Activated naive CD8-positive, alpha-beta T cell treated with anti-CD3 and anti-CD28 coated beads, Interleukin-2, amount 10 ng/mL, durations not matched to agents 7 days and 5 days (primary cell): ENCODE measurements around the gene HSPG2. TPM values are rescaled to one million over a fixed set of nuclear protein-coding genes. Genes with fewer than 3 reads are reported as not detected.

ENCODE experiments used
- ATAC-seq: fragments of 150-1000 bp; cut with Tn5 transposase; one replicate; pipeline ENCODE4 v1.10.0; 2021; ENCODE audit warnings: low read depth, moderate library complexity
- POLR2A ChIA-PET: fragments of 350-600 bp; sonication (Branson Sonifier 250); formaldehyde crosslinking; loops from one replicate; lab custom pipeline; 2021; ENCODE audit warnings: antibody characterized with exemption; lab: Charles Lee
- DNase-seq: peaks from one replicate; pipeline ENCODE4 v3.0.0; 2021
- H3K27ac Mint-ChIP-seq: one replicate; pipeline ENCODE4 v1.8.0; 2022; ENCODE audit warnings: mild to moderate bottlenecking, mixed read lengths
- H3K27me3 Mint-ChIP-seq: one replicate; pipeline ENCODE4 v1.8.0; 2022; ENCODE audit warnings: mild to moderate bottlenecking, moderate library complexity, mixed read lengths
- H3K36me3 Mint-ChIP-seq: one replicate; pipeline ENCODE4 v1.8.0; 2021; ENCODE audit warnings: mild to moderate bottlenecking, mixed read lengths
- H3K4me1 Mint-ChIP-seq: one replicate; pipeline ENCODE4 v1.8.0; 2021; ENCODE audit warnings: mixed read lengths
- H3K4me3 Mint-ChIP-seq: one replicate; pipeline ENCODE4 v1.8.0; 2022; ENCODE audit warnings: mild to moderate bottlenecking, moderate library complexity, mixed read lengths
- H3K9me3 Mint-ChIP-seq: one replicate; pipeline ENCODE4 v1.8.0; 2021; ENCODE audit warnings: mixed read lengths
- total RNA-seq, 2 experiments: library from RNA; stranded (reverse); gene quantifications; one replicate each; pipeline ENCODE4 v1.2.3, GENCODE V29; 2021

Gene HSPG2
- total RNA-seq, 2 experiments from 2014 or later, result 6.7 to 9.5 TPM

GRCh38 chr1:21899987-21900386 lies 37.1 kb downstream of the HSPG2 start:
- peaks cover 6% of the 10 kb centered on the region for H3K4me1 Mint-ChIP-seq
- POLR2A ChIA-PET, result no interaction called here

GRCh38 chr1:21899267-21899810 lies 37.8 kb downstream of the HSPG2 start:
- Mint-ChIP-seq H3K27ac (no peak overlapping the region), H3K4me1 (peaks cover 5% of the 10 kb centered on the region), H3K4me3 (no peak overlapping the region), H3K36me3 (no peaks in the 10 kb centered on the region), H3K27me3 (peaks cover 4% of the 10 kb centered on the region), H3K9me3 (no peaks in the 10 kb centered on the region)
- DNase-seq, result no peak
- ATAC-seq, result no peak
- POLR2A ChIA-PET, result no interaction called here

More at GRCh38 chr1:21899987-21900386, 37.1 kb downstream of the HSPG2 start:
- Mint-ChIP-seq H3K9me3 (no peaks in the 10 kb centered on the region), H3K36me3 (no peaks in the 10 kb centered on the region), H3K27ac (no peak overlapping the region), H3K27me3 (peaks cover 4% of the 10 kb centered on the region), H3K4me3 (no peak overlapping the region)
- no peak for ATAC-seq
- no peak for DNase-seq

DNA sequence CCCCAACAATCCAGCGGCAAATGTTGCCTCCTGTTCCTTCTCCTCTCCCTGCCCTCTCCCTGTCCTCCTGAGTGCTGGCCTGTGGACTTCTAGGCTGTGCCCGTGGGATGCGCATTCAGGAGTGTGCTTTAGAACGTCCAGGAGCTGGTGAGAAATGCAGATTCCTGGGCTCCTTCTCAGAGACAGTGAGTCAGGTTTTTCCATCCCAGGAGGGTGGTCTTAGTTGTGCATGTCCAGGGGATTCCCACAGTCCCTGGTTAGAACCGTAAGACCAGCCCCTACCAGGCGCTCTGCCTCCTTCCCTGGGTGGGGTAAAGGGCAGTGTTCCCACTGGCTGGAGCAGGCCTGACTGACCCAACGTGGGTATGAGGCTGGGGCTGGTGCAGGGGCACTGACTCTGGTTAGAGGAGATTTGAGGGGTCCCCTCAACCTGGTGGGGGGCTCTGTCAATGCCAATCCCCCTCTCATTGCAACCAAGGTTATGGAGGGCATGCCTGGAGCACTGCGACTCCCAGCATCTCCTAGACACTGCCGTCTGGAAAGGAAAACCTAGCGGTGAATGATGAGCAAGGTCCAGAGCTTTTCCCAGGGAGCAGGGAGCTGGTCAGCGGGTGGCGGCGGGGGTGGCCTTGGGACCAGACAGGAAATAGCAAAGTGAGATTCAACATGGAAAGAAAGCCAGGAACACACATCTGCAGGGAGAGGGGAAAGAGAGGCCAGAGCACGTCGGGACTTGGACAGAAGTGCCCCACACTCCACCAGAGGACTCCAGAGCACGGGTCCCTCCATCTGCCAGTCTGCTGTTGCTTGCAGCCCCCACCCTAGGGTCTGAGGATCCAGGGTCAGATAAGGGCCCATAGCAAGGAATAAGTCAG lies 38.5 kb downstream of the HSPG2 start:
- peaks cover 2% of the 10 kb centered on the region for H3K4me1 Mint-ChIP-seq
- H3K9me3 Mint-ChIP-seq, result no peaks in the 10 kb centered on the region
- H3K27me3 Mint-ChIP-seq, result peaks cover 4% of the 10 kb centered on the region
- no peak for DNase-seq
- no peak overlapping the region for H3K4me3 Mint-ChIP-seq
- no peaks in the 10 kb centered on the region for H3K36me3 Mint-ChIP-seq
- POLR2A ChIA-PET, result no interaction called here
- H3K27ac Mint-ChIP-seq, result no peak overlapping the region
- ATAC-seq, result no peak

DNA sequence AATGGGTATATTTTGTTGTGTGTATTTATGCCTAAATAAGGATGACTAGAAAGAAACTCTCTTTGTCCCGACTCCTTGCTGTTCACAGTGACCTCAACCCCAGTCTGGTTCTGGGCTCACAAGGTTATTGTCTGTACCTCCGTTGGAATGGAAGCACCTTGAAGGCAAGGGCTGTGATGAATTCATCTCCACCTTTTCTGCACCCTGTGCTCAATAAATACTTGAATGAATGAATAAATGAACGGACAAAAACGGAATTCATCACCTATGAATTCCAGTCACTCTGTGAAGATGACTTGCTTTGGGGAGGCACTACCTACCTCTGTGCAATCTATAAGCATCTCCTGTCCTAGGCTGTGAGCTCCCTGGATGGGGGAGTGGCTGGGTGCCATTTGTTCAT lies 39.3 kb downstream of the HSPG2 start:
- Mint-ChIP-seq H3K4me1 (peaks cover 2% of the 10 kb centered on the region), H3K36me3 (no peaks in the 10 kb centered on the region), H3K27ac (no peak overlapping the region), H3K27me3 (peaks cover 4% of the 10 kb centered on the region), H3K9me3 (no peaks in the 10 kb centered on the region), H3K4me3 (no peak overlapping the region)
- POLR2A ChIA-PET, result no interaction called here
- DNase-seq (no peak), ATAC-seq (no peak)

DNA sequence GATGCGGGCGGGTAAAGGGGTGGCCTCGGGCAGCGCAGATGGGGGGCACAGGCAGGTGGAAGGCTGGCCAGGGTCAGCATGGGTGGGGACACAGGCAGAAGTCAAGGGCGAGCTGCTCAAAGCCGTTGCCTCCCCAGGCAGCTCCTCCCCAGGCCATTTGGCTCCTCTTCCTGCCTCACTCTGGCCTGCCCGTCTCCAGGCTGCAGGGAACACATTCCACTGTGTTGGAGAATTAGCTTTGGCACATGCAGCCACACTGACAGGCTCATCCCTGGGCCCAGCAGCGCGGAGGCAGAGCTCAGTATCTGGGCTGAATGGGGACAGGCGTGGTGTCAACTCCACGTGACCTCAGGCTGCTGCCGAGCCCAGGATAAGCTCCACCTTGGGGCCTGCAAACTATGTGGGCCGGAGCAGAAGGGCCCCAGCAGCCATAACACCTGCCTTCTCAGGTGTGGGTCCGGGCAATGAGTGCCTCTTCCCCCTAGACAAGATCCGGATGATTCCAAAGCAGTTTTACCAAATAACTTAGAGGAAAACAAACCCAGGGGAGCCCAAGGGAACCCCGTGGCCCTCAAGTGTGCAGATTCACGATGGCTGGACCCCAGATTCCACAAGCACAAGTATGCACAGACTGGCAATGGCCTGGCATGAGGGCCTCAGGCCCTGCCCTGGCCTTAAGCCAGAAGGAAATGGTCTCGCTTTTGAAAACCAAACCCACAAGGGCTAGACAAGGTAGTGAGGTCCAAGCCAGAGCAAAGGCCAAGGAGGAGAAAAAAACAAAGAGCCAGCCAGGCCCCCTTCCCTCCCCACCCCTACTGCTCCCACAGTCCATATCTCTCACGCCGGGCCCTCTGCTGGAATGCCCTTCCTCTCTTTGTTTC lies 40.2 kb downstream of the HSPG2 start:
- DNase-seq, result no peak
- H3K27ac Mint-ChIP-seq, result no peak overlapping the region
- peaks cover 2% of the 10 kb centered on the region for H3K27me3 Mint-ChIP-seq
- peaks cover 2% of the 10 kb centered on the region for H3K4me1 Mint-ChIP-seq
- no peak overlapping the region for H3K4me3 Mint-ChIP-seq
- no peaks in the 10 kb centered on the region for H3K36me3 Mint-ChIP-seq
- no peak for ATAC-seq
- no peaks in the 10 kb centered on the region for H3K9me3 Mint-ChIP-seq
- POLR2A ChIA-PET, result no interaction called here

DNA sequence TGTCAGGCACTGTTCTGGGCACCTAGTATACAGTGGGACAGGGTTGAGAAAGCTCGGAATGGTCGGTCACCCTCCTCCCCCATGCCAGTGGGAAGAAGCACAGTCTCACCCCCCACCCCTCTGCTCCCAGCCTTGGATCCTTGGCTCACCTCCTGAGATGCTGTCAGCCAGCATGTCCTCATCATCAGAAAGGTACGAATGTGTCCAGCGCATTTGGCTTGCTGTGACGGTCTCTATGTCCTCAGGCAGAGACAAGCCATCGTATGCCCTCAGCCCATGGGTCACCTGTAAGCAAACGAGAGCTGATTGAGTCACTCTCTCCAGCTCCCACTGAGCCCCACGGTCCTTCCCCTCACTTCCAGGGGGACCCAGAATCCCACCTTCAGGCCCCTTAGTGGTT lies 41.1 kb downstream of the HSPG2 start:
- POLR2A ChIA-PET, result no interaction called here
- Mint-ChIP-seq H3K36me3 (no peaks in the 10 kb centered on the region), H3K27me3 (peaks cover 2% of the 10 kb centered on the region), H3K27ac (no peak overlapping the region), H3K9me3 (no peaks in the 10 kb centered on the region), H3K4me3 (no peak overlapping the region), H3K4me1 (no peaks in the 10 kb centered on the region)
- no peak for ATAC-seq
- DNase-seq, result no peak

GRCh38 chr1:21894034-21894881 lies 42.9 kb downstream of the HSPG2 start:
- Mint-ChIP-seq H3K27me3 (peaks cover 2% of the 10 kb centered on the region), H3K4me3 (no peak overlapping the region), H3K27ac (peak overlapping the region; percentile 14)

DNA sequence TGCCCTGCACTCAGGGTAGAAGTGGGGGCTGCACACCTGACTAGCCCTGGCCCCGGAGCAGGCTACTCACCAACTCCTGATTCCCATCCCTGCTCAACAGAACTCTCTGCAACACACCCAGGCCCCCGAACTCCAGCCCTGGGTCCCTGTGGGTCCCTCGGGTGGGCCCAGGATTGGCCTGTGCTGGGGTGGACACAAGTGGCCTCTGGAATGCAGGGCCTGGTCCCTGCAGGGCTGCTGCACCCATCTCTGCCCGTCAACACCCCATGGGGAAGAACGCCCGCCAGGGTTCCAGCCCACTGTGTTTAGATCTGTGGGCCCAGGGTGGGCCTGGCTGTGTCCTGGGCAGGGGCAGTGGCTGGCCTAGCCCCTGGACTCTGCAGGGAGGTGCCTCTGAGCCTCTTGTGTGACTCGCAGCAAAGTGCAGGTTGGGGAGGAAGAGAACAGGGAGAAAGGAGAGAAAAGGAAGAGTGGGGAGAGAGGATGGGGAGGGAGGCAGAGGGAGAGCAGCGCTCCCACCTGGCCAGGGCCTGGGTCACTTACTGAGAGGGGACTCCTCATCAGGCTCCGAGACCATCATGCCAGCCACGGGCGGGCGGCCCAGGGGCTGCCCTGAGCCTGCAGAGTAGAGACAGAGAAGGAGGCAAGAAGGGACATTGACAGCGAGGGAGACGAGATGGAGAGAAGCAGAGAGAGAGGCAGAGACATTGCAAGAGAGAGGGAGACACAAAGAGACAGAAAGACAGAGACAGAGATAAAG lies 43.9 kb downstream of the HSPG2 start:
- peak overlapping the region; percentile 14 for H3K27ac Mint-ChIP-seq
- H3K4me1 Mint-ChIP-seq, result no peaks in the 10 kb centered on the region
- H3K9me3 Mint-ChIP-seq, result no peaks in the 10 kb centered on the region
- H3K36me3 Mint-ChIP-seq, result no peaks in the 10 kb centered on the region
- no peak for DNase-seq
- no peak overlapping the region for H3K4me3 Mint-ChIP-seq
- peaks cover under 1% of the 10 kb centered on the region for H3K27me3 Mint-ChIP-seq
- POLR2A ChIA-PET, result no interaction called here
- ATAC-seq, result no peak

More at GRCh38 chr1:21894034-21894881, 42.9 kb downstream of the HSPG2 start:
- POLR2A ChIA-PET, result interaction anchor here (0.9 kb wide), 1 partner anchor 15 kb away, joined by 3 read pairs; no protein-coding TSS in a partner anchor
- H3K9me3 Mint-ChIP-seq, result no peaks in the 10 kb centered on the region
- DNase-seq, result no peak
- no peaks in the 10 kb centered on the region for H3K4me1 Mint-ChIP-seq
- H3K36me3 Mint-ChIP-seq, result no peaks in the 10 kb centered on the region
- no peak for ATAC-seq

GRCh38 chr1:21891621-21892479 lies 45.3 kb downstream of the HSPG2 start:
- POLR2A ChIA-PET, result no interaction called here
- no peak for DNase-seq
- Mint-ChIP-seq H3K9me3 (no peaks in the 10 kb centered on the region), H3K4me1 (no peaks in the 10 kb centered on the region), H3K27me3 (no peaks in the 10 kb centered on the region), H3K27ac (no peak overlapping the region), H3K36me3 (no peaks in the 10 kb centered on the region), H3K4me3 (no peak overlapping the region)
- ATAC-seq, result no peak

- POLR2A ChIA-PET, result no interaction called here
- no peaks in the 10 kb centered on the region for H3K27me3 Mint-ChIP-seq
- H3K4me3 Mint-ChIP-seq, result no peak overlapping the region
- no peak overlapping the region for H3K27ac Mint-ChIP-seq
- no peaks in the 10 kb centered on the region for H3K9me3 Mint-ChIP-seq
- DNase-seq, result no peak
- ATAC-seq, result no peak
- H3K36me3 Mint-ChIP-seq, result no peaks in the 10 kb centered on the region
- H3K4me1 Mint-ChIP-seq, result no peaks in the 10 kb centered on the region
Observed at GRCh38 chr1:21891081-21891480, 46.0 kb downstream of the HSPG2 start.

- DNase-seq (no peak), ATAC-seq (no peak)
- H3K27ac Mint-ChIP-seq, result no peak overlapping the region
- no peaks in the 10 kb centered on the region for H3K9me3 Mint-ChIP-seq
- no peak overlapping the region for H3K4me3 Mint-ChIP-seq
- no peaks in the 10 kb centered on the region for H3K27me3 Mint-ChIP-seq
- POLR2A ChIA-PET, result no interaction called here
- H3K36me3 Mint-ChIP-seq, result no peaks in the 10 kb centered on the region
- no peaks in the 10 kb centered on the region for H3K4me1 Mint-ChIP-seq
Observed at GRCh38 chr1:21888500-21888899, 48.6 kb downstream of the HSPG2 start.
